Pancreas (tissue), 10 donors: ENCODE measurements around the gene UBA1. TPM values are rescaled to one million over a fixed set of nuclear protein-coding genes. Genes with fewer than 3 reads are reported as not detected.

Experiments used
- ATAC-seq, 4 donors: fragments of 200-7000 bp; cut with Tn5 transposase; one replicate each; pipeline versions ENCODE4 v1.8.0 to v1.9.1; 2020; ENCODE audit warnings: mild to moderate bottlenecking in 4 of 4, moderate library complexity in 4 of 4
- DNase-seq, 6 donors: peaks; one replicate each; pipeline ENCODE4 v3.0.0-alpha.2; 2020
- FAIRE-seq: peaks from 2 replicates; lab custom pipeline; 2012; peaks lifted over from hg19 to GRCh38; lab: Jason Lieb, UNC
- H3K27ac ChIP-seq, 4 donors: fragments of 200-600 bp; sonication (generic); 1 replicate in 3 of 4; 2 replicates in 1 of 4; pipeline versions ENCODE4 v1.5.0 to v1.8.0; 2020
- H3K27me3 ChIP-seq, 4 donors: fragments of 200-600 bp; one replicate each; pipeline ENCODE4 v1.8.0; 2021
- H3K36me3 ChIP-seq, 3 donors: fragments of 200-600 bp; sonication (generic) in 1 of 3; one replicate each; pipeline versions ENCODE4 v1.5.0 to v1.8.0; 2020 to 2021
- H3K4me1 ChIP-seq, 3 donors: fragments of 200-600 bp; one replicate each; pipeline ENCODE4 v1.8.0; 2021
- H3K4me3 ChIP-seq, 4 donors: fragments of 200-600 bp; sonication (generic) in 2 of 4; one replicate each; pipeline versions ENCODE4 v1.5.0 to v1.8.0; 2020 to 2021
- H3K9me3 ChIP-seq, 4 donors: fragments of 200-600 bp; one replicate each; pipeline ENCODE4 v1.8.0; 2021
- CTCF ChIP-seq, 4 donors: fragments of 200-600 bp; sonication (generic) in 3 of 4; IDR thresholded peaks; one replicate each; pipeline versions ENCODE4 v1.5.0 to v1.8.0; 2021; ENCODE audit warnings: antibody characterized with exemption in 4 of 4
- WGBS, 2 donors: extraction: QIAGEN DNeasy Blood & Tissue Kit; methylation state at CpG; one replicate each; pipeline ENCODE4 v1.1.7; 2013; 5-methylcytosine and 5-hydroxymethylcytosine counted together
- intact Hi-C, 3 donors: fragments of 100-400 bp; cut with DNase I; formaldehyde crosslinking; loops; one replicate each; pipeline versions ENCODE4 v1.11.1 to v1.14.2; 2022
- polyA plus RNA-seq, 2 donors: library from polyadenylated mRNA; stranded (reverse); fragments of 200-250 nt; gene quantifications; one replicate each; pipeline ENCODE4 v1.2.3, GENCODE V29; 2013
- total RNA-seq, 6 donors: library from RNA; stranded (reverse); fragmentation: NEBNext Ultra II Directional in 4 of 6; extraction: Animal tissue kit (Norgen Biotek cat#: 25700) in 4 of 6; gene quantifications; one replicate each; pipeline versions ENCODE4 v1.2.1 to v1.2.4, GENCODE V29; 2021 to 2023
- donor health status: healthy with polysubstance abuse.
- donor health status: DM: no; HTN: no; CAD: no; lungs with moderate emphysema.
- donor health status: DM: no; HTN: no; CAD: no.
- donor health status: control.
- donor health status: control.
- donor health status: Bipolar disorder and iron deficiency.
- donor health status: DM: yes; HTN: yes; CAD: no.
- donor health status: DM: no; HTN: no; CAD: no.
- donor health status: DM: no; HTN: no; CAD: no.
- donor health status: DM: yes; HTN: yes; CAD: no.

The UBA1 gene
- total and polyA plus RNA-seq, 8 donors: 49.0 to 117 (median 64.3) TPM

DNA sequence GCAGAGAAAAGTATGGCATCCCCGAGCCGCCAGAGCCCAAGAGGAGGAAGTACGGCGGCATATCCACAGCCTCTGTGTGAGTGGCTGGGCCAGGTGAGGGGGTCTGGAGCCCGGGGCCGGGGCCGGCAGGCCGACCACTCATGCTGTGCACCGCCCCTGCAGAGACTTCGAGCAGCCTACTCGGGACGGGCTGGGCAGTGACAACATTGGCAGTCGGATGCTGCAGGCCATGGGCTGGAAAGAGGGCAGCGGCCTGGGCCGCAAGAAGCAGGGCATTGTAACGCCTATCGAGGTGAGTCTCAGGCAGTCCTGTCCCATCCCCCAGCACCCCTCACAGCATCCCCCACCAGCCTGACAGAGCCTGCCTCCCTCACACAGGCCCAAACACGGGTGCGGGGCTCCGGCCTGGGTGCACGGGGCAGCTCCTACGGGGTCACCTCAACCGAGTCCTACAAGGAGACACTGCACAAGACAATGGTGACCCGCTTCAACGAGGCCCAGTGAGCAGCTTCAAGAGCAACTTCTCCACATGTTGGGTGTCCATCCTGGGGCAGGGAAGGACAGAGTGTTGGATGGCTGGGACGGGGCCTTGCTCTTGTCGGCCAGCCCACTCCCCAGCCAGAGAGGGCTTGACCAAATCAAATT lies 7.4 kb upstream of the UBA1 start:
- intact Hi-C loops: no loop called here
- Histone ChIP-seq H3K9me3 (no peaks in the 10 kb centered on the region), H3K4me1 (peaks cover 0 to 3% (median 0%) of the 10 kb centered on the region in 3 donors), H3K27me3 (no peaks in the 10 kb centered on the region), H3K4me3 (no peak overlapping the region), H3K27ac (no peak overlapping the region), H3K36me3 (peaks cover 0 to 13% (median 2%) of the 10 kb centered on the region in 3 donors)
- DNase-seq (no peak), ATAC-seq (no peak), FAIRE-seq (no peak)
- WGBS, 2 donors: 85 to 91% methylated on average over 27 of the region's 27 CpGs
- TF ChIP-seq CTCF (IDR thresholded peaks at IDR 0.05): no peak

- Histone ChIP-seq H3K4me3 (no peak overlapping the region), H3K9me3 (no peaks in the 10 kb centered on the region), H3K27me3 (peaks cover 0 to 3% (median 0%) of the 10 kb centered on the region in 4 donors), H3K4me1 (peaks cover 0 to 3% (median 0%) of the 10 kb centered on the region in 3 donors), H3K36me3 (peaks cover 0 to 8% (median 0%) of the 10 kb centered on the region in 3 donors), H3K27ac (no peak overlapping the region)
- WGBS, 2 donors: 72 to 90% methylated on average over 4 of the region's 4 CpGs
- ATAC-seq (no peak), FAIRE-seq (no peak), DNase-seq (peak in 2 of 6 donors; percentile 34 to 45)
- TF ChIP-seq CTCF (IDR thresholded peaks at IDR 0.05): no peak
- intact Hi-C loops: no loop called here
Observed at GRCh38 chrX:47187106-47187677, 6.4 kb upstream of the UBA1 start.

- Histone ChIP-seq H3K36me3 (peaks cover 0 to 8% (median 0%) of the 10 kb centered on the region in 3 donors), H3K27me3 (peaks cover 0 to 3% (median 0%) of the 10 kb centered on the region in 4 donors), H3K9me3 (no peaks in the 10 kb centered on the region), H3K4me1 (peaks cover 0 to 12% (median 7%) of the 10 kb centered on the region in 3 donors), H3K27ac (no peak overlapping the region), H3K4me3 (no peak overlapping the region)
- FAIRE-seq: no peak
- ATAC-seq: no peak
- WGBS, 2 donors: 60 to 73% methylated on average over 19 of the region's 19 CpGs
- intact Hi-C loops: loop anchor here in 2 of 3 donors (5.0 to 10.0 kb wide), 2 partner anchors 185 to 197 kb away; partner anchors contain the start of gene ZNF157 (in 1 of the 2)
- no peak for TF ChIP-seq CTCF (IDR thresholded peaks at IDR 0.05)
- peak in 1 of 6 donors; percentile 12 for DNase-seq
Observed at GRCh38 chrX:47189906-47190305, 3.7 kb upstream of the UBA1 start.

- peaks cover 0 to 3% (median 0%) of the 10 kb centered on the region in 4 donors for H3K27me3 ChIP-seq
- no peaks in the 10 kb centered on the region for H3K9me3 ChIP-seq
- FAIRE-seq: no peak
- no peak for TF ChIP-seq CTCF (IDR thresholded peaks at IDR 0.05)
- DNase-seq: peak; percentile 83 to 94 (median 86)
- intact Hi-C loops: loop anchor here in 2 of 3 donors (5.0 to 10.0 kb wide), 2 partner anchors 184 to 197 kb away; partner anchors contain the start of gene ZNF157 (in 1 of the 2)
- peak overlapping the region; percentile 19 to 57 (median 34) for H3K4me3 ChIP-seq
- ATAC-seq: peak; percentile 72 to 86 (median 81)
- WGBS, 2 donors: 3 to 17% methylated on average over 40 of the region's 40 CpGs
- peaks cover 0 to 8% (median 0%) of the 10 kb centered on the region in 3 donors for H3K36me3 ChIP-seq
- peaks cover 0 to 16% (median 12%) of the 10 kb centered on the region in 3 donors for H3K4me1 ChIP-seq
- peak overlapping the region in 2 of 4 donors; percentile 28 to 30 for H3K27ac ChIP-seq
Observed at GRCh38 chrX:47190445-47191269, 3.0 kb upstream of the UBA1 start.
